Progenitor cell of endocrine pancreas (in vitro differentiated cells): ENCODE data around the gene TM7SF3. TPM values are rescaled to one million over a fixed set of nuclear protein-coding genes. Genes with fewer than 3 reads are reported as not detected.

Experiments
- DNase-seq: peaks from one replicate; pipeline ENCODE4 v3.0.0; 2021; ENCODE audit warnings: low spot score; ENCODE audit not compliant: unreplicated experiment
- H3K27ac Mint-ChIP-seq: 2 replicates; pipeline ENCODE4 v1.8.0; 2021; ENCODE audit warnings: mild to moderate bottlenecking, moderate library complexity, mixed read lengths
- H3K27me3 Mint-ChIP-seq: 2 replicates; pipeline ENCODE4 v1.8.0; 2021; ENCODE audit warnings: mixed read lengths
- H3K36me3 Mint-ChIP-seq: 2 replicates; pipeline ENCODE4 v1.8.0; 2022; ENCODE audit warnings: mixed read lengths; ENCODE audit not compliant: insufficient read depth
- H3K4me1 Mint-ChIP-seq: 2 replicates; pipeline ENCODE4 v1.8.0; 2021; ENCODE audit warnings: low read depth, mixed read lengths
- H3K4me3 Mint-ChIP-seq: 2 replicates; pipeline ENCODE4 v1.8.0; 2021; ENCODE audit warnings: low read depth, mild to moderate bottlenecking, moderate library complexity, mixed read lengths
- H3K9me3 Mint-ChIP-seq: 2 replicates; pipeline ENCODE4 v1.8.0; 2021; ENCODE audit warnings: low read depth, mixed read lengths
- CTCF ChIP-seq: fragments of 200-600 bp; sonication (generic); IDR thresholded peaks from one replicate; pipeline ENCODE4 v1.5.0; 2021; ENCODE audit warnings: antibody characterized with exemption, mild to moderate bottlenecking; ENCODE audit not compliant: unreplicated experiment
- total RNA-seq: library from RNA; stranded (reverse); gene quantifications from 2 replicates; pipeline ENCODE4 v1.2.1, GENCODE V29; 2021

TM7SF3 gene
- total RNA-seq, 1 donor from 2014 or later = 81.0 TPM

GRCh38 chr12:27013611-27014084 lies 536 bp downstream of the TM7SF3 start:
- no peak for DNase-seq
- peaks cover 45% of the 10 kb centered on the region for H3K4me1 Mint-ChIP-seq
- H3K27me3 Mint-ChIP-seq = no peaks in the 10 kb centered on the region
- H3K4me3 Mint-ChIP-seq = peak overlapping the region; percentile 96
- no peak for TF ChIP-seq CTCF
- peak overlapping the region; percentile 93 for H3K27ac Mint-ChIP-seq
- H3K36me3 Mint-ChIP-seq = peaks cover 4% of the 10 kb centered on the region
- no peaks in the 10 kb centered on the region for H3K9me3 Mint-ChIP-seq

- peaks cover 4% of the 10 kb centered on the region for H3K36me3 Mint-ChIP-seq
- H3K4me1 Mint-ChIP-seq = peaks cover 49% of the 10 kb centered on the region
- no peak for DNase-seq
- no peaks in the 10 kb centered on the region for H3K27me3 Mint-ChIP-seq
- no peak overlapping the region for H3K27ac Mint-ChIP-seq
- H3K9me3 Mint-ChIP-seq = no peaks in the 10 kb centered on the region
- TF ChIP-seq CTCF = no peak
- H3K4me3 Mint-ChIP-seq = peak overlapping the region; percentile 96
These were observed 1.3 kb downstream of the TM7SF3 start for GRCh38 chr12:27012982-27013255.

- Mint-ChIP-seq H3K27ac (no peak overlapping the region), H3K4me3 (peak overlapping the region; percentile 57), H3K27me3 (no peaks in the 10 kb centered on the region), H3K9me3 (no peaks in the 10 kb centered on the region), H3K4me1 (peaks cover 47% of the 10 kb centered on the region), H3K36me3 (peaks cover 4% of the 10 kb centered on the region)
- DNase-seq = no peak
- no peak for TF ChIP-seq CTCF
These were observed 1.8 kb downstream of the TM7SF3 start for GRCh38 chr12:27012239-27012981.

- Mint-ChIP-seq H3K9me3 (no peaks in the 10 kb centered on the region), H3K27ac (no peak overlapping the region)
These were observed 4.3 kb downstream of the TM7SF3 start for GRCh38 chr12:27009881-27010301.

GRCh38 chr12:27008081-27008480 lies 6.1 kb downstream of the TM7SF3 start:
- Mint-ChIP-seq H3K36me3 (peaks cover 4% of the 10 kb centered on the region), H3K9me3 (no peaks in the 10 kb centered on the region), H3K27me3 (no peaks in the 10 kb centered on the region), H3K4me3 (no peak overlapping the region), H3K4me1 (peaks cover 37% of the 10 kb centered on the region), H3K27ac (no peak overlapping the region)
- DNase-seq = no peak
- TF ChIP-seq CTCF = no peak

More at GRCh38 chr12:27009881-27010301, 4.3 kb downstream of the TM7SF3 start:
- Mint-ChIP-seq H3K4me3 (no peak overlapping the region), H3K4me1 (peaks cover 41% of the 10 kb centered on the region), H3K27me3 (no peaks in the 10 kb centered on the region), H3K36me3 (peaks cover 4% of the 10 kb centered on the region)
- no peak for DNase-seq
- no peak for TF ChIP-seq CTCF
